T-cell (primary cell): ENCODE measurements around the gene OR2T3. TPM values are rescaled to one million over a fixed set of nuclear protein-coding genes. Genes with fewer than 3 reads are reported as not detected.
"Not testable (repeated sequence)": the region's sequence is repeated elsewhere in the genome, so short reads cannot be mapped to it uniquely, and the experiment has no call there.

Source experiments
- ATAC-seq, 4 experiments: fragments of 200-7000 bp in 3 of 4; fragments of 150-1000 bp in 1 of 4; cut with Tn5 transposase; replicated peaks in 1 of 4; 1 replicate in 3 of 4; 2 replicates in 1 of 4; pipeline ENCODE4 v1.10.0; 2021; ENCODE audit warnings: moderate library complexity in 3 of 4, mild to moderate bottlenecking in 2 of 4, moderate number of reproducible peaks in 1 of 4
- CTCF ChIA-PET, 2 donors: fragments of 300-600 bp; sonication (Branson Sonifier 250); formaldehyde crosslinking; loops; one replicate each; lab custom pipeline; 2022; ENCODE audit warnings: antibody characterized with exemption in 2 of 2; lab: Charles Lee
- POLR2A ChIA-PET, 2 donors: fragments of 300-600 bp; sonication (Branson Sonifier 250); formaldehyde crosslinking; loops; one replicate each; lab custom pipeline; 2022; ENCODE audit warnings: antibody characterized with exemption in 2 of 2; lab: Charles Lee
- DNase-seq, 35 experiments: peaks; one replicate each; pipeline versions ENCODE4 v3.0.0 to v3.0.0-alpha.2; 2013 to 2023
- H3K27ac ChIP-seq: one replicate; pipeline ENCODE4 v1.5.1; 2013; ENCODE audit warnings: low read length
- H3K27me3 ChIP-seq, 2 experiments: replicated peaks in 1 of 2; 1 replicate in 1 of 2; 2 replicates in 1 of 2; pipeline versions ENCODE4 v1.6.1 to v1.7.0; 2013; ENCODE audit warnings: low read length in 1 of 2, mixed read lengths in 1 of 2; ENCODE audit not compliant: control insufficient read depth in 2 of 2, insufficient read depth in 2 of 2; ENCODE audit errors: extremely low read depth in 1 of 2
- H3K36me3 ChIP-seq, 2 donors: 1 replicate in 1 of 2; 2 replicates in 1 of 2; pipeline versions ENCODE4 v1.6.1 to v1.7.0; 2013; ENCODE audit warnings: low read length in 1 of 2; ENCODE audit not compliant: control insufficient read depth in 2 of 2, insufficient read depth in 1 of 2; ENCODE audit errors: extremely low read depth in 1 of 2
- H3K4me1 ChIP-seq, 2 experiments: 1 replicate in 1 of 2; 2 replicates in 1 of 2; pipeline versions ENCODE4 v1.6.1 to v1.7.0; 2013; ENCODE audit warnings: low read length in 2 of 2, mixed read lengths in 1 of 2; ENCODE audit not compliant: insufficient read depth in 2 of 2, control insufficient read depth in 1 of 2; ENCODE audit errors: extremely low read depth in 1 of 2
- H3K4me3 ChIP-seq, 2 donors: 1 replicate in 1 of 2; 2 replicates in 1 of 2; pipeline versions ENCODE4 v1.5.1 to v1.7.0; 2013; ENCODE audit warnings: mild to moderate bottlenecking in 2 of 2, low read length in 1 of 2, moderate library complexity in 1 of 2; ENCODE audit not compliant: control insufficient read depth in 1 of 2; ENCODE audit errors: extremely low read depth in 1 of 2
- H3K9me3 ChIP-seq: 2 replicates; pipeline ENCODE4 v1.7.0; 2013
- H3K27ac Mint-ChIP-seq, 2 donors: one replicate each; pipeline ENCODE4 v1.8.0; 2020 to 2021; ENCODE audit warnings: mild to moderate bottlenecking in 2 of 2, mixed read lengths in 2 of 2
- H3K27me3 Mint-ChIP-seq, 2 donors: one replicate each; pipeline ENCODE4 v1.8.0; 2021 to 2022; ENCODE audit warnings: mixed read lengths in 2 of 2
- H3K36me3 Mint-ChIP-seq: one replicate; pipeline ENCODE4 v1.8.0; 2021; ENCODE audit warnings: mixed read lengths
- H3K4me1 Mint-ChIP-seq, 3 donors: one replicate each; pipeline ENCODE4 v1.8.0; 2020 to 2022; ENCODE audit warnings: mixed read lengths in 3 of 3, mild to moderate bottlenecking in 1 of 3
- H3K4me3 Mint-ChIP-seq, 3 donors: one replicate each; pipeline ENCODE4 v1.8.0; 2020 to 2022; ENCODE audit warnings: mild to moderate bottlenecking in 3 of 3, mixed read lengths in 3 of 3, moderate library complexity in 3 of 3
- H3K9me3 Mint-ChIP-seq, 3 donors: one replicate each; pipeline ENCODE4 v1.8.0; 2020 to 2022; ENCODE audit warnings: mixed read lengths in 3 of 3
- WGBS: methylation state at CpG from one replicate; pipeline ENCODE4 v1.1.5; 2013; ENCODE audit warnings: missing lambda C conversion rate; ENCODE audit not compliant: insufficient coverage; 5-methylcytosine and 5-hydroxymethylcytosine counted together
- total RNA-seq, 35 experiments: library from RNA in 6 of 35; stranded (reverse) in 6 of 35; fragments of 120-200 nt in 1 of 35; gene quantifications; one replicate each; pipeline versions ENCODE4 v1.2.1 to v1.2.4 and lab custom pipeline; 2013 to 2026

The OR2T3 gene
- total RNA-seq, 5 donors from 2014 or later (not counting 1 experiment from before 2014, with no cell fraction given), result not detected

- H3K36me3 ChIP-seq, H3K27me3 ChIP-seq, H3K4me1 ChIP-seq, H3K36me3 Mint-ChIP-seq, H3K27me3 Mint-ChIP-seq, H3K4me3 Mint-ChIP-seq, POLR2A ChIA-PET, H3K27ac Mint-ChIP-seq, H3K27ac ChIP-seq, CTCF ChIA-PET, H3K9me3 ChIP-seq, DNase-seq, H3K4me3 ChIP-seq, H3K9me3 Mint-ChIP-seq, ATAC-seq, H3K4me1 Mint-ChIP-seq: not testable (repeated sequence)
- no CpG with 5 or more reads among the region's 6 CpGs for WGBS
Measured at GRCh38 chr1:248488289-248488688, 15.1 kb downstream of the OR2T3 start, which contains the start of gene OR2T5. Gene OR2T5, plus strand, starts transcription at chr1:248488589. Its CDS starts 0 bp downstream, at chr1:248488589.

GRCh38 chr1:248496661-248497060 is 23.5 kb downstream of the OR2T3 start:
- H3K9me3 Mint-ChIP-seq, ATAC-seq, H3K4me3 ChIP-seq, H3K4me1 Mint-ChIP-seq, CTCF ChIA-PET, H3K27ac ChIP-seq, H3K4me1 ChIP-seq, POLR2A ChIA-PET, DNase-seq, H3K36me3 ChIP-seq, H3K9me3 ChIP-seq, H3K36me3 Mint-ChIP-seq, H3K4me3 Mint-ChIP-seq, H3K27me3 Mint-ChIP-seq, H3K27me3 ChIP-seq, H3K27ac Mint-ChIP-seq: not testable (repeated sequence)
- WGBS, result no CpG with 5 or more reads among the region's 5 CpGs

GRCh38 chr1:248500305-248501035 is 27.3 kb downstream of the OR2T3 start:
- no CpG with 5 or more reads among the region's 2 CpGs for WGBS
- ATAC-seq, POLR2A ChIA-PET: not testable (repeated sequence)

GRCh38 chr1:248507773-248508172 is 34.6 kb downstream of the OR2T3 start, which contains the start of gene OR2G6:
Gene OR2G6, plus strand, starts transcription at chr1:248508073. Its CDS starts 13,574 bp downstream, at chr1:248521647.
- WGBS, result no CpG with 5 or more reads among the region's 2 CpGs
- ATAC-seq, DNase-seq, H3K4me1 ChIP-seq, H3K4me3 Mint-ChIP-seq, H3K36me3 Mint-ChIP-seq, H3K27me3 Mint-ChIP-seq, CTCF ChIA-PET, H3K4me3 ChIP-seq, H3K9me3 Mint-ChIP-seq, H3K27ac ChIP-seq, H3K27ac Mint-ChIP-seq, H3K27me3 ChIP-seq, H3K9me3 ChIP-seq, H3K4me1 Mint-ChIP-seq, H3K36me3 ChIP-seq, POLR2A ChIA-PET: not testable (repeated sequence)

More at GRCh38 chr1:248500305-248501035, 27.3 kb downstream of the OR2T3 start:
- H3K36me3 Mint-ChIP-seq, H3K4me1 ChIP-seq, H3K27ac Mint-ChIP-seq, H3K27me3 Mint-ChIP-seq, H3K9me3 ChIP-seq, H3K36me3 ChIP-seq, H3K27ac ChIP-seq, H3K9me3 Mint-ChIP-seq, H3K4me1 Mint-ChIP-seq, H3K27me3 ChIP-seq, H3K4me3 ChIP-seq, DNase-seq, CTCF ChIA-PET, H3K4me3 Mint-ChIP-seq: not testable (repeated sequence)

DNA sequence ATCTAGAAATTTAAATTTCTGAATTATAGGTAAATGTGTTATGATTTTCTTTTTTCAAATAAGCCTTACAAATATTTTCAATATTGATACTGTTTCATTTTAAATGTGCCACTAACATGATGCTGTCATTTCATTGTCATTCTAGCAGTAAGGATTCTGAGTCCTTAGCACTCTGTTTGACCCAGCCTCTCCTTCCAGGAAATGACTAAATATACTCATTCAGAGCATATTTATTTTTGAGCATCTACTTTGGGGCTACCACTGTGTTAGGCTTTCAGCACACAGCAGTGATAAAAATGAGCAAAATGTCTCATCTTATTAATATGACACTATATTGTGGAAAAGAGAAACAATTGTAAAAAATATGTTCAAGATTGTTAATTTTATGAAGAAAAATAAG is 37.1 kb downstream of the OR2T3 start:
- H3K36me3 ChIP-seq, CTCF ChIA-PET, H3K27me3 ChIP-seq, H3K36me3 Mint-ChIP-seq, H3K4me1 ChIP-seq, ATAC-seq, H3K27ac ChIP-seq, H3K4me3 Mint-ChIP-seq, H3K9me3 Mint-ChIP-seq, H3K9me3 ChIP-seq, H3K4me3 ChIP-seq, H3K27ac Mint-ChIP-seq, DNase-seq, H3K27me3 Mint-ChIP-seq, H3K4me1 Mint-ChIP-seq, POLR2A ChIA-PET: not testable (repeated sequence)

DNA sequence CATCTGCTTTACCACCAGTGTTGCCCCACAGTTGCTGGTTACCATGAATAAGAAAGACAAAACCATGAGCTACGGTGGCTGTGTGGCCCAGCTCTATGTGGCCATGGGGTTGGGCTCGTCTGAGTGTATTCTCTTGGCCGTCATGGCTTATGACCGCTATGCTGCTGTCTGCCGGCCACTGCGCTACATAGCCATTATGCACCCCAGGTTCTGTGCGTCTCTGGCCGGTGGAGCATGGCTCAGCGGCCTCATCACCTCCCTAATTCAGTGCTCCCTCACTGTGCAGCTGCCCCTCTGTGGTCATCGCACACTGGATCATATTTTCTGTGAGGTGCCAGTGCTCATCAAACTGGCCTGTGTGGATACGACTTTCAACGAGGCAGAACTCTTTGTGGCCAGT is 48.7 kb downstream of the OR2T3 start:
- Mint-ChIP-seq H3K4me3 (no peak overlapping the region), H3K4me1 (no peaks in the 10 kb centered on the region), H3K9me3 (peaks cover 0 to 1% (median 0%) of the 10 kb centered on the region in 3 donors), H3K36me3 (peaks cover 3% of the 10 kb centered on the region), H3K27ac (no peak overlapping the region), H3K27me3 (peaks cover 0 to 3% of the 10 kb centered on the region in 2 donors)
- Histone ChIP-seq H3K4me1 (no peaks in the 10 kb centered on the region), H3K9me3 (no peaks in the 10 kb centered on the region), H3K27ac (no peak overlapping the region), H3K36me3 (no peaks in the 10 kb centered on the region), H3K4me3 (no peak overlapping the region), H3K27me3 (peaks cover 0 to 6% of the 10 kb centered on the region in 2 experiments)
- DNase-seq (no peak), ATAC-seq (no peak)
- CTCF ChIA-PET, result no interaction called here
- 89% methylated on average over 12 of the region's 12 CpGs for WGBS
- POLR2A ChIA-PET, result no interaction called here
